A549 treated with GW870086 at 1 μM for 4 hours (cell line): ENCODE data around the gene TOR1A. TPM values are rescaled to one million over a fixed set of nuclear protein-coding genes. Genes with fewer than 3 reads are reported as not detected.

ENCODE experiments used
- total RNA-seq: library from RNA; stranded (reverse); fragments of 200-300 nt; extraction: Qiagen RNA extraction; gene quantifications from 5 replicates; pipeline ENCODE4 v1.2.3, GENCODE V29; 2022; ENCODE audit warnings: low read depth

Gene TOR1A
- 58.3 to 64.4 TPM (median 63.3 TPM) in 5 replicates for total RNA-seq

DNA sequence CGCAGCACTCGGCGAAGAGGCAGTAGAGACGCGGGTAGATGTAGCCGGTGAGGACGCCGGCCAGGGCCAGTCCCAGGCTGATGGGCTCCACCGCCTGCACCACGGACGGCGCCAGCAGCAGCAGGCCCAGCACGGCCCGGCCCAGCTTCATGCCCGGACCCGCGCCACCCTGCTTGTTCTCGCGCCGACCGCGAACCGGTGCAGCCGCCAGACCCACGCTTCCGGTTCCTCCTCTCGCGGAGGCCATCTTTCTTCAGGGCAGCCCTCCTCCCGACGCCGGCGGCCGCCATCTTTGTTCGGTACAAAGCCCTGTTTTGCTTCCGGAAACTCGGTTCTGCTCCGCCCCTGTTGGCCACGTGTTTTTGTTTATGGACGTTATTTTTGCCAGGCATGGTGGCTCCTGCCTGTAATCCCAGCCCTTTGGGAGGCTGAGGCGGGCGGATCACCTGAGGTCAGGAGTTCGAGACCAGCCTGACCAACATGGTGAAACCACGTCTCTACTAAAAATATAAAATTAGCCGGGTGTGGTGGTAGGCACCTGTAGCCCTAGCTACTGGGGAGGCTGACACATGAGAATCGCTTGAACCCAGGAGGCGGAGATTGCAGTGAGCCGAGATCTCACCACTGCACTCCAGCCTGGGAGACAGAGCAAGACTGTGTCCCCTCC is at the start of gene TOR1A:
Gene TOR1A (minus strand): TSS at position 202 of the 667 bp plus-strand sequence. CDS start 51 bp downstream, at position 151.

DNA sequence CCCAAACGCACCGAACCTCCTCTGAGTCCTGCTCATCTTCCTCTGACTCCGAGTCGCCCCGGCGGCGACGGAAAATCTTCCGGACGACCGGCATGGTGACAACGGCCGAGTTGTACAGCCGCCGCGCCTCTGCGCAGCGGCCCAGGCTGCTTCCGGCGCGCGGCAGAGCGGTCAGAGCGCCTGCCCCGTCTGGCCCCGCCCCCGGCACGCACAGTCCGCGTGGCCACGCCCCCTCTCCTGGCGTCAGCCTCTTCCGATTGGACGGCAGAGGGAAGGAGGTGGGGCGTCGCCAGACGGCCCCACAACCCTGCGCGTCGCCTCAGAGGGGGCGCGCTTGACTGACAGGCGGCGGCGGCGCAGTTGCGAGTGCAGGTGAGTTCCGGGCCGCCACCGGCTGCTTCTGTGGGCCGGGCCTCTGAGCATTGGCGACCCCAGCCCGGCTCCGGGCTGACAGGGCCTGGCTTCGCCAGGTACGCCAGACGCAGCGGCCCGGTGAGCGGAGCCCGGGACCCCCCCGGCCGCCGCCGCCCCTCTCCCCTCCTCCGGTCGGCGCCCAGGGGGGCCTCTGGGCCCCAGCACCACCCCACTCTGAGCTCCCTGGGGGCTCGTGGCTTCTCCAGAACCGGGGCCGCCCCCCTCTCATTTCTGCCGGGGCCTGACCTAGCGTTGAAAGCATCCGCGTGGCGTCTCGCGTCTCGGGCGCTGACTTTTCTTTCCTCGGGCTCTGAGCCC is 11.4 kb upstream of the TOR1A start, which contains the start of the genes C9orf78 and USP20:
Gene C9orf78 (minus strand): TSS at position 148 of the 732 bp plus-strand sequence. CDS start 54 bp downstream, at position 94.
Gene USP20 (plus strand): TSS at position 331 of the 732 bp plus-strand sequence. CDS start 17,098 bp downstream, outside the sequence.

GRCh38 chr9:129802833-129803675 is 20.9 kb downstream of the TOR1A start, which contains the start of gene TOR1B:
Gene TOR1B, plus strand, starts transcription at chr9:129803184. Its CDS starts 29 bp downstream, at chr9:129803213.

Other genes with a start within 250 kb of the TOR1A start
- gene C9orf50, start 203.0 kb downstream of the TOR1A start, total RNA-seq, result not detected in 5 replicates
- gene NTMT1, start 198.0 kb downstream of the TOR1A start, total RNA-seq, result 86.8 to 107 TPM (median 95.0 TPM) in 5 replicates
- 21.3 to 27.6 TPM (median 25.8 TPM) in 5 replicates for gene ASB6, start 182.0 kb downstream of the TOR1A start, total RNA-seq
- 6.6 to 12.9 TPM (median 12.4 TPM) in 5 replicates for gene PRRX2, start 158.5 kb downstream of the TOR1A start, total RNA-seq
- 172 to 205 TPM (median 174 TPM) in 5 replicates for gene PTGES, start 71.1 kb downstream of the TOR1A start, total RNA-seq
- gene TOR1B, start 21.0 kb downstream of the TOR1A start, total RNA-seq, result 23.7 to 26.4 TPM (median 24.2 TPM) in 5 replicates
- gene C9orf78, start 11.1 kb upstream of the TOR1A start, total RNA-seq, result 45.9 to 50.4 TPM (median 47.7 TPM) in 5 replicates
- 3.5 to 6.0 TPM (median 4.8 TPM) in 5 replicates for gene USP20, start 11.3 kb upstream of the TOR1A start, total RNA-seq
- 10.9 to 12.7 TPM (median 11.5 TPM) in 5 replicates for gene FNBP1, start 219.1 kb upstream of the TOR1A start, total RNA-seq
- gene GPR107, start 229.8 kb upstream of the TOR1A start, total RNA-seq, result 23.7 to 30.0 TPM (median 27.7 TPM) in 5 replicates